SH-SY5Y (cell line): ENCODE measurements around the gene NELFCD.

Experiments
- GATA2 ChIP-seq: IDR thresholded peaks from 2 replicates; pipeline ENCODE4 v1.6.1; 2011; ENCODE audit warnings: mild to moderate bottlenecking, low read depth, low read length
- GATA3 ChIP-seq: IDR thresholded peaks from 2 replicates; pipeline ENCODE4 v1.6.1; 2011; ENCODE audit warnings: low read depth, mild to moderate bottlenecking, low read length, moderate library complexity

GRCh38 chr20:59033616-59034165 lies 52.6 kb downstream of the NELFCD start:
- TF ChIP-seq GATA2 (no peak), GATA3 (no peak)
